HUES64 (cell line): ENCODE results near the gene OR2S2.

Experiments
- H3K27ac ChIP-seq: 2 replicates; pipeline ENCODE4 v1.7.0; 2013; ENCODE audit warnings: low read depth, low read length, inconsistent platforms
- H3K27me3 ChIP-seq: 2 replicates; pipeline ENCODE4 v1.6.1; 2013; ENCODE audit warnings: mild to moderate bottlenecking, low read length; ENCODE audit not compliant: insufficient read depth
- H3K36me3 ChIP-seq: 2 replicates; pipeline ENCODE4 v1.6.1; 2013; ENCODE audit warnings: mild to moderate bottlenecking, low read length; ENCODE audit not compliant: insufficient read depth
- H3K4me1 ChIP-seq: 2 replicates; pipeline ENCODE4 v1.6.1; 2013; ENCODE audit warnings: mild to moderate bottlenecking, low read length, moderate library complexity; ENCODE audit not compliant: insufficient read depth
- H3K4me3 ChIP-seq: 2 replicates; pipeline ENCODE4 v1.5.1; 2013; ENCODE audit warnings: mild to moderate bottlenecking, low read length, moderate library complexity
- H3K9ac ChIP-seq: 2 replicates; pipeline ENCODE4 v1.6.1; 2013; ENCODE audit warnings: mild to moderate bottlenecking, low read depth, low read length
- H3K9me3 ChIP-seq: 2 replicates; pipeline ENCODE4 v1.6.1; 2013; ENCODE audit warnings: low read depth, low read length; ENCODE audit not compliant: insufficient read depth
- WGBS: fragments of 150-250, 120-280 bp; methylation state at CpG from one replicate; pipeline ENCODE4 v1.1.7; 2013; ENCODE audit warnings: missing lambda C conversion rate; 5-methylcytosine and 5-hydroxymethylcytosine counted together

Gene OR2S2

GRCh38 chr9:35962126-35962906, 4.4 kb upstream of the OR2S2 start:
- Histone ChIP-seq H3K27ac (no peak overlapping the region), H3K4me3 (0 out of 2 replicates have a peak overlapping the region, but pooled peaks have one; percentile 29), H3K36me3 (no peaks in the 10 kb centered on the region), H3K9me3 (no peaks in the 10 kb centered on the region), H3K9ac (no peak overlapping the region), H3K4me1 (peaks cover 4% of the 10 kb centered on the region; the same call in 1 of the 2 replicates), H3K27me3 (peaks cover 20% of the 10 kb centered on the region)
- WGBS: 79% methylated on average over 23 of the region's 23 CpGs

GRCh38 chr9:35960039-35960655, 2.2 kb upstream of the OR2S2 start:
- no peak overlapping the region for H3K27ac ChIP-seq
- peaks cover 4% of the 10 kb centered on the region; the same call in 1 of the 2 replicates for H3K4me1 ChIP-seq
- no peak overlapping the region for H3K9ac ChIP-seq
- H3K4me3 ChIP-seq: no peak overlapping the region
- no peaks in the 10 kb centered on the region for H3K9me3 ChIP-seq
- peaks cover 8% of the 10 kb centered on the region for H3K27me3 ChIP-seq
- no peaks in the 10 kb centered on the region for H3K36me3 ChIP-seq
- 88% methylated on average over 3 of the region's 3 CpGs for WGBS

GRCh38 chr9:35956651-35957050, 1.3 kb downstream of the OR2S2 start:
- Histone ChIP-seq H3K4me3 (no peak overlapping the region), H3K4me1 (no peaks in the 10 kb centered on the region)
- 92% methylated on average over 5 of the region's 5 CpGs for WGBS

DNA sequence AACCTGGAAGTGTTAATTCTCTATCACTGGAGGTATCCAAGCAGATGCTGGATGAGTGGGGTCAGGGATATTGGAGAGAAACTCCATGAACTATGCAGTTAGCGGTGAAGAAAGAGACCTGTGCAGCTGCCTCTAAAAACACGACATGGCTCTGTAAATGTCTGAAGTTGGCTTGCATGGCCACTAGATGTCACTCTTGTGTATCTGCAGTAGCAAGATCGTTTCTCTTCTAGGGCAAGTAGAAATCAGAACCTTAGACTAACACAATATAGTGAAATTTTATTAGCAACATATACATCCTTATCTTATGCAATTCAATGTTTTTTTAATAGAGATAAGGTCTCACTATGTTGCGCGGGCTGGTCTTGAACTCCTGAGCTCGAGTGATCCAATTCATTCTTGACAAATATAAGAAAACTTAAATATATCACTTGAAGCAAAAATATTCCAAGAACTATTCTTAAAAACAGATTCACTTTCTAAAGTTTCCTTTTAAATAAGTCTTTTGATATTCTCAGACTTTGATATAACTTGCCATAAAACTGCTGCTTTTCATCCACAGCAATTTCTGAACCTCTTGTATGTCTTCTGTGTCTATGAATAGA, 2.9 kb downstream of the OR2S2 start:
- WGBS: 33% methylated on average over 6 of the region's 6 CpGs
- no peaks in the 10 kb centered on the region for H3K36me3 ChIP-seq
- H3K9me3 ChIP-seq: no peaks in the 10 kb centered on the region
- no peak overlapping the region for H3K9ac ChIP-seq
- peaks cover 22% of the 10 kb centered on the region; the same call in 1 of the 2 replicates for H3K27me3 ChIP-seq
- no peak overlapping the region for H3K27ac ChIP-seq
- H3K4me1 ChIP-seq: no peaks in the 10 kb centered on the region
- H3K4me3 ChIP-seq: no peak overlapping the region

More at GRCh38 chr9:35956651-35957050, 1.3 kb downstream of the OR2S2 start:
- H3K27me3 ChIP-seq: peaks cover 22% of the 10 kb centered on the region; the same call in 1 of the 2 replicates
- H3K9me3 ChIP-seq: no peaks in the 10 kb centered on the region
- H3K27ac ChIP-seq: no peak overlapping the region
- H3K36me3 ChIP-seq: no peaks in the 10 kb centered on the region
- no peak overlapping the region for H3K9ac ChIP-seq

DNA sequence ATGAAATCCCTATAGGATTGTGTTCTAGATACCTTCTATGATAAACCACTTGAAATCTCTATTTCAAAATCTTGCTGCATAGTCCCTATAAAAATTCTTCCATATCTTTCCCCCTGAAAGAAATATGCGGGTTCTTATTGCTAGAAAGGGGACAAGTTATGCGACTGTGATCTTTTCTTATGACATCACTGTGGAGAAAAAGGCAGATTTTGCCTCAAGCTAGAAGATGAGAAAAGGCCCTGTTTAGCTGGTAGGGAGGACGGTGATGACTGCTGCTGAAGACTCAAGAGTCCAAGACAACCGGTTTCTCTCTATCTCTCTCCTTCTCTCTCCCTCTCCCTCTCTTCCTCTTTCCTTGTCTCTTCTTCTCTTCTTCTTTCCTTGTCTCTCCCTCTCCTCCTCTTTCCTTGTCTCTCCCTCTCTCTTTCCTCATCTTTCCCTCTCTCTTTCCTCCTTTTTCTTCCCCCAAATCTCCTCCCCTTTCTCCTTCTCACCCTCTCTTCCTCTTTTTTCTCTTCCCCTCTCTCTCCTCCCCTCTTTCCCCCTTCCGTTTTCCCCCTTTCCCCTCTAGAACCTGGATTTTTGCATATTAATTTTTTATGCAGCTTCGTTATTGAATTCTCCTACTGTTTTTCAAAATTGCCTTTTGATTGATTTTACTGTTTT, 5.3 kb downstream of the OR2S2 start:
- Histone ChIP-seq H3K9ac (no peak overlapping the region), H3K4me3 (no peak overlapping the region), H3K27me3 (peaks cover 18% of the 10 kb centered on the region; the same call in 1 of the 2 replicates), H3K4me1 (no peaks in the 10 kb centered on the region), H3K9me3 (no peaks in the 10 kb centered on the region), H3K27ac (no peak overlapping the region), H3K36me3 (no peaks in the 10 kb centered on the region)
- WGBS: 84% methylated on average over 6 of the region's 6 CpGs

DNA sequence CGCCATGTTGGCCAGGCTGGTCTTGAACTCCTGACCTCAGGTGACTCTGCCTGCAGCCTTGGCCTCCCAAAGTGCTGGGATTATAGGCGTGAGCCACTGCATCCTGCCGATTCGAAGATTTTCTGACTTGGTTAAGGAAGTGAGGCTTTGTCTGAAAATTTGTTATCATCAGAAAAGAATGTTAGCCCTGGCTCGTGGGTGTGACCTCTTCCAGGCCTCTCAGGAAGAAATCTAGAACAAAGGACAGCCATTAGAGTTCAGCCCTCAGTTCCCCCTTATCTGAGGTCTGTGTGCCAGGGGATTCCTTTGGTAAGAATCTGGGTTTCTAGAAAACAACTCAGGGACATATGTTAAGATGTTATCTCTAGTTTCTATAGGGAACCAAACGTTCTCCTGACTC, 6.2 kb downstream of the OR2S2 start:
- Histone ChIP-seq H3K9ac (no peak overlapping the region), H3K9me3 (no peaks in the 10 kb centered on the region), H3K27me3 (peaks cover 16% of the 10 kb centered on the region; the same call in 1 of the 2 replicates), H3K4me1 (no peaks in the 10 kb centered on the region), H3K36me3 (no peaks in the 10 kb centered on the region), H3K4me3 (no peak overlapping the region), H3K27ac (no peak overlapping the region)
- 78% methylated on average over 6 of the region's 6 CpGs for WGBS

GRCh38 chr9:35948901-35949318, 9.0 kb downstream of the OR2S2 start:
- H3K9ac ChIP-seq: no peak overlapping the region
- H3K9me3 ChIP-seq: peaks cover 4% of the 10 kb centered on the region
- no peaks in the 10 kb centered on the region for H3K4me1 ChIP-seq
- H3K27me3 ChIP-seq: peaks cover 21% of the 10 kb centered on the region
- H3K4me3 ChIP-seq: no peak overlapping the region
- H3K36me3 ChIP-seq: no peaks in the 10 kb centered on the region
- no peak overlapping the region for H3K27ac ChIP-seq
- 56% methylated on average over 2 of the region's 2 CpGs for WGBS

DNA sequence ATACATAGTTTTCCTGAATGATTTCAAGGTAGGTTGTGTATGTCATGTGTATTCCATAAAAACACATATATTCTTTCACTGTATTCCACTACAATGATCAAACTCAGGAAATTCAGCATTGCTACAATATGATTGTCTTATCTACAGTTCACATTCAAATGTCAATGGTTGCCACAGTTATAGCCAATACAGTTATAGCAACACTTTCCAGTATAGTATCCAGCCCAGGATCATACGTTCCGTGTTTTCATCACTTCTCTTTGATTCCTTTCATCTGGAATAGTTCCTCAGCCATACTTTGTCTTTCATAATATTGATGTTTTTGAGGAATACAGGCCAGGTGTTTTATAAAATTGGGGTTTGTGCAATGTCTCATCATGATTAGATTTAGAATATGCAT, 9.5 kb downstream of the OR2S2 start:
- WGBS: 98% methylated on average over 2 of the region's 2 CpGs
- Histone ChIP-seq H3K36me3 (no peaks in the 10 kb centered on the region), H3K4me1 (no peaks in the 10 kb centered on the region), H3K9ac (no peak overlapping the region), H3K9me3 (peaks cover 4% of the 10 kb centered on the region), H3K27me3 (peaks cover 24% of the 10 kb centered on the region), H3K27ac (no peak overlapping the region), H3K4me3 (no peak overlapping the region)

DNA sequence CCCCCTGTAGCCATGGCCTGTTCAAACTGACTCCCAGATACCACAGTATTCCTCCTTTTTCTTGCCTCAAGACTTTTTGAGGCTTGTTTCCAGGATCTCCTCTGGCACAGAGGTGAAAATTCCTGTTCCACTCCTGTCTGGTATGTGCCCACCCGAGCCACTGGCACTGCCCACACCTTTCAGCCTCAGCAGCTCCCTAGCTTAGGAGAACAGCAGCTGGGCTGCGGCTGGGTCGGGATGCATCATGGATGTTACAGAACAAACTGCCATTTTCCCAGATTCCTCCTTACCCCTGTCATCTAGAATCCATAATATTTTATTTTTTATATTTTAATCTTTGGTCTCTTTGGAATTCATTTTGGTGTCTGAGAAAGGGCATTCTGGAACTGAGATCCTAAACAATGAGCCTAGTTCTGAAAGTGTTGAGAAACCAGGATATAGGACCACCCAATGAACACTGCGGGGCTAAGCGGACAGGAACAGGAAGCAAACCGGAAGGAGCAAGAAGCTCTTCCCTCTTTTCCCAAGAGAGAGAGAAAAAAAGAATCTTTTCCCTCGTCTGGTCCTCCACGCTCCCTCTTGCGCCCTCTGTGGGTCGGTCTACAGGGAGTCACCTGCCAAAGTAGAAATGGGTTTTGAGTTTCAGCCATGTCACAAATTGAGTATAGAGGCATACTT, 12.5 kb downstream of the OR2S2 start:
- H3K36me3 ChIP-seq: no peaks in the 10 kb centered on the region
- WGBS: 34% methylated on average over 9 of the region's 10 CpGs
- peaks cover 46% of the 10 kb centered on the region for H3K27me3 ChIP-seq
- H3K9ac ChIP-seq: no peak overlapping the region
- peak overlapping the region; percentile 9 for H3K4me3 ChIP-seq
- no peak overlapping the region for H3K27ac ChIP-seq
- peaks cover 4% of the 10 kb centered on the region for H3K9me3 ChIP-seq
- no peaks in the 10 kb centered on the region for H3K4me1 ChIP-seq

- Histone ChIP-seq H3K27ac (no peak overlapping the region), H3K9ac (no peak overlapping the region), H3K9me3 (peaks cover 4% of the 10 kb centered on the region), H3K4me1 (no peaks in the 10 kb centered on the region), H3K4me3 (no peak overlapping the region), H3K27me3 (peaks cover 52% of the 10 kb centered on the region), H3K36me3 (no peaks in the 10 kb centered on the region)
- 95% methylated on average over 3 of the region's 3 CpGs for WGBS
These were observed 13.1 kb downstream of the OR2S2 start for GRCh38 chr9:35944841-35945240.
